H9 (cell line): ENCODE measurements around the gene PTK6. TPM values are rescaled to one million over a fixed set of nuclear protein-coding genes. Genes with fewer than 3 reads are reported as not detected.

ENCODE experiments used
- DNase-seq: peaks from one replicate; pipeline ENCODE4 v3.0.0-alpha.2; 2017
- H2AFZ ChIP-seq: one replicate; pipeline ENCODE4 v1.6.1; 2013; ENCODE audit warnings: mild to moderate bottlenecking, low read length, control low read depth, moderate library complexity
- H2AK5ac ChIP-seq: 2 replicates; pipeline ENCODE4 v1.6.1; 2013; ENCODE audit warnings: low read length, control low read depth, mixed read lengths; ENCODE audit not compliant: insufficient read length
- H2BK120ac ChIP-seq: one replicate; pipeline ENCODE4 v1.6.1; 2013; ENCODE audit warnings: low read depth, mild to moderate bottlenecking, low read length, control low read depth, inconsistent platforms; ENCODE audit not compliant: poor library complexity, severe bottlenecking
- H2BK12ac ChIP-seq: 2 replicates; pipeline ENCODE4 v1.6.1; 2013; ENCODE audit warnings: low read length, control low read depth, mixed read lengths, low read depth; ENCODE audit not compliant: insufficient read length
- H2BK15ac ChIP-seq: 2 replicates; pipeline ENCODE4 v1.6.1; 2013; ENCODE audit warnings: low read depth, low read length, control low read depth
- H2BK20ac ChIP-seq: one replicate; pipeline ENCODE4 v1.6.1; 2013; ENCODE audit warnings: low read depth, mild to moderate bottlenecking, low read length, control low read depth, inconsistent platforms; ENCODE audit not compliant: poor library complexity, severe bottlenecking
- H2BK5ac ChIP-seq: 2 replicates; pipeline ENCODE4 v1.6.1; 2013; ENCODE audit warnings: low read length, control low read depth, mixed read lengths; ENCODE audit not compliant: insufficient read length
- H3K14ac ChIP-seq: 2 replicates; pipeline ENCODE4 v1.6.1; 2013; ENCODE audit warnings: low read length, control low read depth; ENCODE audit not compliant: insufficient read depth
- H3K18ac ChIP-seq: 2 replicates; pipeline ENCODE4 v1.6.1; 2013; ENCODE audit warnings: low read depth, mild to moderate bottlenecking, mixed read lengths, low read length, control low read depth; ENCODE audit not compliant: insufficient read length
- H3K23ac ChIP-seq: 2 replicates; pipeline ENCODE4 v1.6.1; 2013; ENCODE audit warnings: low read length, control low read depth, mixed read lengths, low read depth; ENCODE audit not compliant: insufficient read length
- H3K23me2 ChIP-seq: 2 replicates; pipeline ENCODE4 v1.6.1; 2013; ENCODE audit warnings: low read depth, mild to moderate bottlenecking, mixed read lengths, low read length, control low read depth; ENCODE audit not compliant: insufficient read length, poor library complexity, severe bottlenecking
- H3K27ac ChIP-seq: 2 replicates; pipeline ENCODE4 v1.5.1; 2013; ENCODE audit warnings: low read length, control low read depth, mixed read lengths, low read depth; ENCODE audit not compliant: insufficient read length
- H3K27me3 ChIP-seq: 2 replicates; pipeline ENCODE4 v1.6.1; 2013; ENCODE audit warnings: low read length, control low read depth, inconsistent platforms; ENCODE audit not compliant: insufficient read depth
- H3K4ac ChIP-seq: 2 replicates; pipeline ENCODE4 v1.6.1; 2013; ENCODE audit warnings: low read depth, mild to moderate bottlenecking, control low read depth, inconsistent platforms, low read length, moderate library complexity
- H3K4me1 ChIP-seq: 2 replicates; pipeline ENCODE4 v1.6.1; 2013; ENCODE audit warnings: low read length, control low read depth, inconsistent platforms; ENCODE audit not compliant: insufficient read depth
- H3K4me2 ChIP-seq: 2 replicates; pipeline ENCODE4 v1.6.1; 2013; ENCODE audit warnings: low read length, control low read depth, mixed read lengths; ENCODE audit not compliant: insufficient read length, insufficient read depth
- H3K56ac ChIP-seq: 2 replicates; pipeline ENCODE4 v1.6.1; 2013; ENCODE audit warnings: low read depth, mild to moderate bottlenecking, mixed read lengths, low read length, control low read depth; ENCODE audit not compliant: insufficient read length
- H3K79me1 ChIP-seq: 2 replicates; pipeline ENCODE4 v1.6.1; 2013; ENCODE audit warnings: low read depth, mild to moderate bottlenecking, moderate library complexity, low read length, control low read depth, inconsistent platforms; ENCODE audit not compliant: insufficient read depth, poor library complexity, severe bottlenecking
- H3K79me2 ChIP-seq: 2 replicates; pipeline ENCODE4 v1.6.1; 2013; ENCODE audit warnings: low read length, control low read depth, inconsistent platforms; ENCODE audit not compliant: insufficient read depth
- H3K9ac ChIP-seq: 2 replicates; pipeline ENCODE4 v1.6.1; 2013; ENCODE audit warnings: low read length, control low read depth, mixed read lengths; ENCODE audit not compliant: insufficient read length; ENCODE audit errors: extremely low read depth
- H3K9me3 ChIP-seq: one replicate; pipeline ENCODE4 v1.6.1; 2013; ENCODE audit warnings: low read depth, low read length, inconsistent platforms; ENCODE audit not compliant: control insufficient read depth
- H3T11ph ChIP-seq: one replicate; pipeline ENCODE4 v1.6.1; 2013; ENCODE audit warnings: mild to moderate bottlenecking, low read length, control low read depth, inconsistent platforms
- H4K20me1 ChIP-seq: one replicate; pipeline ENCODE4 v1.6.1; 2013; ENCODE audit not compliant: control insufficient read depth, insufficient read length, insufficient read depth
- H4K5ac ChIP-seq: 2 replicates; pipeline ENCODE4 v1.6.1; 2013; ENCODE audit warnings: low read depth, mild to moderate bottlenecking, mixed read lengths, low read length, control low read depth; ENCODE audit not compliant: insufficient read length
- H4K8ac ChIP-seq: replicated peaks from 2 replicates; pipeline ENCODE4 v1.6.1; 2013; ENCODE audit warnings: low read length, control low read depth, mixed read lengths, low read depth; ENCODE audit not compliant: insufficient read length
- H4K91ac ChIP-seq: 2 replicates; pipeline ENCODE4 v1.6.1; 2013; ENCODE audit warnings: low read depth, mild to moderate bottlenecking, moderate library complexity, mixed read lengths, low read length, control low read depth; ENCODE audit not compliant: insufficient read length
- H3K27ac Mint-ChIP-seq, 3 experiments: 2 replicates in 2 of 3; 3 replicates in 1 of 3; pipeline ENCODE4 v1.8.0; 2020 to 2021; ENCODE audit warnings: mixed read lengths in 3 of 3, mild to moderate bottlenecking in 1 of 3, moderate library complexity in 1 of 3
- H3K27me3 Mint-ChIP-seq: 2 replicates; pipeline ENCODE4 v1.8.0; 2021; ENCODE audit warnings: low read depth, mild to moderate bottlenecking, moderate library complexity, mixed read lengths
- H3K36me3 Mint-ChIP-seq, 3 experiments: 2 replicates in 2 of 3; 3 replicates in 1 of 3; pipeline ENCODE4 v1.8.0; 2020 to 2021; ENCODE audit warnings: low read depth in 3 of 3, mixed read lengths in 3 of 3; ENCODE audit not compliant: insufficient read depth in 1 of 3
- H3K4me1 Mint-ChIP-seq, 2 experiments: 2 replicates each; pipeline ENCODE4 v1.8.0; 2020; ENCODE audit warnings: mixed read lengths in 2 of 2
- H3K4me3 Mint-ChIP-seq, 2 experiments: 2 replicates in 1 of 2; 3 replicates in 1 of 2; pipeline ENCODE4 v1.8.0; 2020 to 2021; ENCODE audit warnings: mild to moderate bottlenecking in 2 of 2, mixed read lengths in 2 of 2, moderate library complexity in 1 of 2
- H3K9me3 Mint-ChIP-seq, 2 experiments: 2 replicates in 1 of 2; 3 replicates in 1 of 2; pipeline ENCODE4 v1.8.0; 2020; ENCODE audit warnings: mild to moderate bottlenecking in 2 of 2, mixed read lengths in 2 of 2, moderate library complexity in 1 of 2
- WGBS: extraction: QIAGEN DNeasy Blood & Tissue Kit; methylation state at CpG from one replicate; pipeline ENCODE4 v1.1.7; 2013; ENCODE audit warnings: missing lambda C conversion rate, low lambda C conversion rate, mixed read lengths; ENCODE audit not compliant: insufficient read length; ENCODE audit errors: extremely low coverage; 5-methylcytosine and 5-hydroxymethylcytosine counted together
- total RNA-seq: library from RNA; stranded (reverse); gene quantifications from 2 replicates; pipeline ENCODE4 v1.2.1, GENCODE V29; 2021
- TF ChIP-seq, protein P1 (sequence below): fragments of 200-600 bp; sonication (generic); conservative IDR thresholded peaks from 3 replicates; pipeline ENCODE4 v1.8.0; 2021; ENCODE audit warnings: antibody characterized with exemption, mild to moderate bottlenecking

PTK6 gene
- total RNA-seq, 1 experiment from 2014 or later, result 0.46 TPM

- H3K36me3 Mint-ChIP-seq, result peaks cover 0 to 4% (median 2%) of the 10 kb centered on the region in 3 experiments; a peak in 4 of 7 replicates
- no peak overlapping the region for H3K9ac ChIP-seq
- H2BK120ac ChIP-seq, result no peak overlapping the region
- no peak overlapping the region for H3K4me2 ChIP-seq
- peaks cover 3% of the 10 kb centered on the region in 2 experiments; a peak in 3 of 5 replicates for H3K9me3 Mint-ChIP-seq
- no peak overlapping the region for H4K8ac ChIP-seq
- H3K79me1 ChIP-seq, result no peaks in the 10 kb centered on the region
- no peak overlapping the region for H3K56ac ChIP-seq
- no peak overlapping the region for H3K23ac ChIP-seq
- no peak overlapping the region for H4K5ac ChIP-seq
- no peak overlapping the region for H3K4me3 Mint-ChIP-seq
- H2AFZ ChIP-seq, result no peak overlapping the region
- H3K14ac ChIP-seq, result no peak overlapping the region
- no peaks in the 10 kb centered on the region for H3K4me1 ChIP-seq
- no peak overlapping the region for H2BK12ac ChIP-seq
- H4K91ac ChIP-seq, result no peak overlapping the region
- H3T11ph ChIP-seq, result no peak overlapping the region
- no CpG with 5 or more reads among the region's 11 CpGs for WGBS
- TF ChIP-seq, protein P1, sequence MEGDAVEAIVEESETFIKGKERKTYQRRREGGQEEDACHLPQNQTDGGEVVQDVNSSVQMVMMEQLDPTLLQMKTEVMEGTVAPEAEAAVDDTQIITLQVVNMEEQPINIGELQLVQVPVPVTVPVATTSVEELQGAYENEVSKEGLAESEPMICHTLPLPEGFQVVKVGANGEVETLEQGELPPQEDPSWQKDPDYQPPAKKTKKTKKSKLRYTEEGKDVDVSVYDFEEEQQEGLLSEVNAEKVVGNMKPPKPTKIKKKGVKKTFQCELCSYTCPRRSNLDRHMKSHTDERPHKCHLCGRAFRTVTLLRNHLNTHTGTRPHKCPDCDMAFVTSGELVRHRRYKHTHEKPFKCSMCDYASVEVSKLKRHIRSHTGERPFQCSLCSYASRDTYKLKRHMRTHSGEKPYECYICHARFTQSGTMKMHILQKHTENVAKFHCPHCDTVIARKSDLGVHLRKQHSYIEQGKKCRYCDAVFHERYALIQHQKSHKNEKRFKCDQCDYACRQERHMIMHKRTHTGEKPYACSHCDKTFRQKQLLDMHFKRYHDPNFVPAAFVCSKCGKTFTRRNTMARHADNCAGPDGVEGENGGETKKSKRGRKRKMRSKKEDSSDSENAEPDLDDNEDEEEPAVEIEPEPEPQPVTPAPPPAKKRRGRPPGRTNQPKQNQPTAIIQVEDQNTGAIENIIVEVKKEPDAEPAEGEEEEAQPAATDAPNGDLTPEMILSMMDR, result no peak
- no peaks in the 10 kb centered on the region for H4K20me1 ChIP-seq
- no peaks in the 10 kb centered on the region for H3K79me2 ChIP-seq
- DNase-seq, result no peak
- H2AK5ac ChIP-seq, result no peak overlapping the region
- H2BK5ac ChIP-seq, result no peak overlapping the region
- H3K4ac ChIP-seq, result no peak overlapping the region
- no peak overlapping the region for H3K27ac Mint-ChIP-seq
- no peak overlapping the region for H2BK20ac ChIP-seq
- no peaks in the 10 kb centered on the region for H3K27me3 ChIP-seq
- peaks cover 16% of the 10 kb centered on the region for H3K27me3 Mint-ChIP-seq
- no peak overlapping the region for H3K18ac ChIP-seq
- H3K23me2 ChIP-seq, result no peaks in the 10 kb centered on the region
- H3K27ac ChIP-seq, result no peak overlapping the region
- H3K9me3 ChIP-seq, result no peaks in the 10 kb centered on the region
- H3K4me1 Mint-ChIP-seq, result peaks cover 20 to 42% of the 10 kb centered on the region in 2 experiments
- no peak overlapping the region for H2BK15ac ChIP-seq
These were observed 55.1 kb downstream of the PTK6 start for GRCh38 chr20:63482021-63482587.
